GM12878 (cell line): ENCODE results near the gene FLT4. TPM values are rescaled to one million over a fixed set of nuclear protein-coding genes. Genes with fewer than 3 reads are reported as not detected.

Experiments used
- ATAC-seq: fragments of 200-7000 bp; cut with Tn5 transposase; 3 replicates; pipeline ENCODE4 v1.9.1; 2020; ENCODE audit warnings: mild to moderate bottlenecking, moderate library complexity
- BruUV-seq: library from RNA; stranded (reverse); fragments of 400-500 nt; replicated peaks from 2 replicates; lab custom pipeline; 2021; lab: Mats Ljungman, UMichigan
- CTCF ChIA-PET: fragments of 300-600 bp; sonication (Branson Sonifier 250); formaldehyde crosslinking; extraction: SDS; loops from one replicate; lab custom pipeline; 2021; ENCODE audit warnings: inconsistent platforms; lab: Yijun Ruan, JAX
- POLR2A ChIA-PET: fragments of 350-600 bp; formaldehyde crosslinking; extraction: SDS; loops from one replicate; lab custom pipeline; 2021; ENCODE audit warnings: inconsistent platforms; lab: Charles Lee
- RAD21 ChIA-PET: fragments of 300-600 bp; sonication (Branson Sonifier 250); formaldehyde crosslinking; loops from one replicate; lab custom pipeline; 2023; ENCODE audit warnings: antibody characterized with exemption; ENCODE audit not compliant: unreplicated experiment; lab: Charles Lee
- SMC1A ChIA-PET: fragments of 300-600 bp; sonication (Branson Sonifier 250); formaldehyde crosslinking; loops from one replicate; lab custom pipeline; 2023; ENCODE audit not compliant: unreplicated experiment, uncharacterized antibody; lab: Charles Lee
- DNase-seq: peaks from one replicate; pipeline ENCODE4 v3.0.0-alpha.2; 2011; ENCODE audit warnings: low read depth, low spot score
- FAIRE-seq: peaks from 3 replicates; lab custom pipeline; 2011; peaks lifted over from hg19 to GRCh38; lab: Jason Lieb, UNC
- H2AFZ ChIP-seq: 2 replicates; pipeline ENCODE4 v1.6.0; 2011; ENCODE audit warnings: low read depth, low read length, control low read depth; ENCODE audit not compliant: control insufficient read depth
- H3K27ac ChIP-seq: 2 replicates; pipeline ENCODE4 v1.5.1; 2011; ENCODE audit warnings: control low read depth; ENCODE audit not compliant: control insufficient read depth, insufficient read depth
- H3K27me3 ChIP-seq, 2 experiments: replicated peaks in 1 of 2; 2 replicates each; pipeline versions ENCODE4 v1.6.0 to v1.6.1; 2011; ENCODE audit warnings: low read length in 1 of 2; ENCODE audit not compliant: control insufficient read depth in 2 of 2, insufficient read depth in 2 of 2
- H3K36me3 ChIP-seq, 2 experiments: 2 replicates each; pipeline ENCODE4 v1.5.1; 2011; ENCODE audit warnings: low read length in 1 of 2; ENCODE audit not compliant: control insufficient read depth in 2 of 2, insufficient read depth in 2 of 2
- H3K4me1 ChIP-seq: 2 replicates; pipeline ENCODE4 v1.6.1; 2011; ENCODE audit warnings: mild to moderate bottlenecking, low read length, moderate library complexity, mixed read lengths; ENCODE audit not compliant: control insufficient read depth, insufficient read depth
- H3K4me2 ChIP-seq: 2 replicates; pipeline ENCODE4 v1.6.0; 2011; ENCODE audit warnings: control low read depth; ENCODE audit not compliant: control insufficient read depth, insufficient read depth
- H3K4me3 ChIP-seq: fragments of 200-600 bp; sonication (generic); 2 replicates; pipeline ENCODE4 v1.5.1; 2016
- H3K79me2 ChIP-seq: 2 replicates; pipeline ENCODE4 v1.6.0; 2011; ENCODE audit warnings: low read length; ENCODE audit not compliant: control insufficient read depth, insufficient read depth
- H3K9ac ChIP-seq: 2 replicates; pipeline ENCODE4 v1.8.0; 2011; ENCODE audit warnings: low read length, control low read depth, mixed read lengths; ENCODE audit not compliant: control insufficient read depth, insufficient read depth
- H3K9me3 ChIP-seq: replicated peaks from 3 replicates; pipeline ENCODE4 v1.5.1; 2011; ENCODE audit warnings: mild to moderate bottlenecking, low read length; ENCODE audit not compliant: control insufficient read depth, insufficient read depth
- H4K20me1 ChIP-seq: 2 replicates; pipeline ENCODE4 v1.6.0; 2011; ENCODE audit not compliant: control insufficient read depth, insufficient read depth
- ATF7 ChIP-seq: fragments of 450-650 bp; IDR thresholded peaks from 2 replicates; pipeline ENCODE4 v1.6.1; 2016; ENCODE audit warnings: low read depth, mild to moderate bottlenecking
- CBX5 ChIP-seq: sonication (generic); IDR thresholded peaks from 2 replicates; pipeline ENCODE4 v1.6.1; 2016; ENCODE audit warnings: low read depth, moderate library complexity, mild to moderate bottlenecking, inconsistent platforms
- CREB1 ChIP-seq: IDR thresholded peaks from 2 replicates; pipeline ENCODE4 v1.6.1; 2012; ENCODE audit warnings: low read depth, mild to moderate bottlenecking, inconsistent platforms
- FOS ChIP-seq: IDR thresholded peaks from 3 replicates; pipeline ENCODE4 v1.6.1; 2011; ENCODE audit warnings: borderline replicate concordance; ENCODE audit not compliant: insufficient read length; ENCODE audit errors: extremely low read depth
- JUNB ChIP-seq: IDR thresholded peaks from 2 replicates; pipeline ENCODE4 v1.6.1; 2016; ENCODE audit warnings: antibody characterized with exemption, mild to moderate bottlenecking
- SREBF1 ChIP-seq: IDR thresholded peaks from 2 replicates; pipeline ENCODE4 v1.6.1; 2012; ENCODE audit warnings: mild to moderate bottlenecking, low read length
- ZBED1 ChIP-seq: IDR thresholded peaks from 2 replicates; pipeline ENCODE4 v1.6.1; 2016; ENCODE audit warnings: borderline replicate concordance
- WGBS: methylation state at CpG from one replicate; pipeline ENCODE4 v1.1.6; 2016; ENCODE audit warnings: low lambda C conversion rate; ENCODE audit not compliant: insufficient replicate concordance, insufficient coverage; ENCODE audit errors: missing lambda C conversion rate; 5-methylcytosine and 5-hydroxymethylcytosine counted together
- in situ Hi-C: fragments of 300-500 bp; cut with MboI; formaldehyde crosslinking; loops from 9 replicates; pipeline ENCODE4 v1.14.3; 2018; ENCODE audit warnings: mixed read lengths
- intact Hi-C: fragments of 100-400 bp; cut with micrococcal nuclease; formaldehyde crosslinking; loops from one replicate; pipeline ENCODE4 v1.14.2; 2022; ENCODE audit not compliant: unreplicated experiment
- polyA plus RNA-seq, 11 experiments: library from polyadenylated mRNA; depleted of rRNA in 4 of 11; unstranded in 6 of 11; stranded (reverse) in 5 of 11; fragments of >200 nt; fragmentation: Nextera tagmentation in 4 of 11; fragmentation: Illumina TruSeq in 1 of 11; extraction: Ambion mirVana in 4 of 11; extraction: Trizol in 1 of 11; gene quantifications; 1 replicate in 1 of 11; 2 replicates in 10 of 11; pipeline versions ENCODE4 v1.2.1 to v1.2.3, GENCODE V29; 2011 to 2016; ENCODE audit warnings: inconsistent platforms in 2 of 11, missing spikeins in 2 of 11, low read depth in 1 of 11
- total RNA-seq, 4 experiments: library from RNA; depleted of rRNA in 3 of 4; stranded (reverse); fragments of >200 nt in 3 of 4; fragmentation: Illumina TruSeq in 1 of 4; extraction: Trizol in 1 of 4; gene quantifications; 2 replicates each; pipeline versions ENCODE4 v1.2.1 to v1.2.3, GENCODE V29; 2013 to 2021
- TF ChIP-seq, protein P1 (sequence below): fragments of 450-650 bp; formaldehyde crosslinking; IDR thresholded peaks from 2 replicates; pipeline ENCODE4 v1.4.0; 2022; ENCODE audit warnings: mild to moderate bottlenecking, moderate library complexity
- TF ChIP-seq, protein P2 (sequence below): fragments of 450-650 bp; IDR thresholded peaks from 2 replicates; pipeline ENCODE4 v1.6.1; 2016; ENCODE audit warnings: mild to moderate bottlenecking, moderate library complexity, borderline replicate concordance

Gene FLT4
- total and polyA plus RNA-seq, 10 of the 15 experiments (the other 5 are each of a cell fraction or from before 2014, with no cell fraction given): 0.18 TPM; not detected in 9

DNA sequence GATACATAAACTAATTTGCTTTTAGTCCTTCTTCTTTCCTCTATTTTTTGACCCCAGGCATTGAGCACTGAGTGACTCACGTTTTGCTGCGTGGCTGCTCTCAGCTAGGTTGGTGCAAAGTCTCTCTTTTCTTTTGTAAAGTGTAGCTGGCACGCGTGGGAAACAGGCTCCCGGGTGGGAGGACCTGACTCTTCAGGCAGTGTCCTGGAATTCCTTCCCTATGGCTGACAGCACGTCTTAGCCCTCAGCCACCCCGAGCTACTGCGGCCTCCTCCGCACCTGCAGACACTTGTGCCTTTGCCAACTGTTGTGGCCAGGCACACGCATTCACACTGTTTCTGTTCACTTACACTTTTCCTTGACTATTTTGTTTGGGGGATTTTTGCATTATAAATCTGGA is 57.2 kb downstream of the FLT4 start (continued):
- TF ChIP-seq, protein P1, sequence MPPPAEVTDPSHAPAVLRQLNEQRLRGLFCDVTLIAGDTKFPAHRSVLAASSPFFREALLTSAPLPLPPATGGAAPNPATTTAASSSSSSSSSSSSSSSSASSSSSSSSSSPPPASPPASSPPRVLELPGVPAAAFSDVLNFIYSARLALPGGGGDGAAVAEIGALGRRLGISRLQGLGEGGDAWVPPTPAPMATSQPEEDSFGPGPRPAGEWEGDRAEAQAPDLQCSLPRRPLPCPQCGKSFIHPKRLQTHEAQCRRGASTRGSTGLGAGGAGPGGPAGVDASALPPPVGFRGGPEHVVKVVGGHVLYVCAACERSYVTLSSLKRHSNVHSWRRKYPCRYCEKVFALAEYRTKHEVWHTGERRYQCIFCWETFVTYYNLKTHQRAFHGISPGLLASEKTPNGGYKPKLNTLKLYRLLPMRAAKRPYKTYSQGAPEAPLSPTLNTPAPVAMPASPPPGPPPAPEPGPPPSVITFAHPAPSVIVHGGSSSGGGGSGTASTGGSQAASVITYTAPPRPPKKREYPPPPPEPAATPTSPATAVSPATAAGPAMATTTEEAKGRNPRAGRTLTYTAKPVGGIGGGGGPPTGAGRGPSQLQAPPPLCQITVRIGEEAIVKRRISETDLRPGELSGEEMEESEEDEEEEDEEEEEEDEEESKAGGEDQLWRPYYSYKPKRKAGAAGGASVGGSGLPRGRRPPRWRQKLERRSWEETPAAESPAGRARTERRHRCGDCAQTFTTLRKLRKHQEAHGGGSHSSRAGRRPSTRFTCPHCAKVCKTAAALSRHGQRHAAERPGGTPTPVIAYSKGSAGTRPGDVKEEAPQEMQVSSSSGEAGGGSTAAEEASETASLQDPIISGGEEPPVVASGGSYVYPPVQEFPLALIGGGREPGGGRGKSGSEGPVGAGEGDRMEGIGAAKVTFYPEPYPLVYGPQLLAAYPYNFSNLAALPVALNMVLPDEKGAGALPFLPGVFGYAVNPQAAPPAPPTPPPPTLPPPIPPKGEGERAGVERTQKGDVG (CRISPR knock-in tag): no peak
- TF ChIP-seq SREBF1 (no peak), CBX5 (no peak), CREB1 (no peak)
- TF ChIP-seq, all 136 proteins: peak for 0

DNA sequence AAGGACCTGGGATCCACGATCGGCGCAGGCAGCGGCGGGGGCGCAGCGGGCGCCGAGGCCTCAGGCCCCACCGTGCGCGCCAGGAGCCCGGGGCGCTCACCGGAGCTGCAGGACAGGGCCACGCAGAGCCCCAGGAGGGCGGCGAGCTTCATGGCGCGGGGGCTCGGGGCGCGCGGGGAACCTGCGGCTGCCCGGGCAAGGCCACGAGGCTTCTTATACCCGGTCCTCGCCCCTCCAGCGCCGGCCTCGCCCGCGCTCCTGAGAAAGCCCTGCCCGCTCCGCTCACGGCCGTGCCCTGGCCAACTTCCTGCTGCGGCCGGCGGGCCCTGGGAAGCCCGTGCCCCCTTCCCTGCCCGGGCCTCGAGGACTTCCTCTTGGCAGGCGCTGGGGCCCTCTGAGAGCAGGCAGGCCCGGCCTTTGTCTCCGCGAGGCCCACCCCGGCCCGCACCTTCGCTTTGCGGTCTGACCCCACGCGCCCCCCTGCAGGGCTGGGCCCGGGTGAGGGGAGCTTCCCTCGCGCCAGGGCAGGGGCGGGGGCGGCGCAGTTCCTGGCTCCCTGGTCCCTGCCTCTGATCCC is 58.0 kb downstream of the FLT4 start, which contains the start of gene SCGB3A1:
Gene SCGB3A1, minus strand, starts transcription at position 189 of the 577 bp plus-strand sequence. Its CDS starts 37 bp downstream, at position 152.
- H3K9ac ChIP-seq: no peak within 1 kb of the TSS
- 38% methylated on average over 49 of the region's 60 CpGs for WGBS
- peaks cover 0 to 3% of the 10 kb centered on the region in 2 experiments; a peak in 1 of 4 replicates for H3K27me3 ChIP-seq
- no peak within 1 kb of the TSS for H2AFZ ChIP-seq
- SMC1A ChIA-PET: no interaction called here
- no peak within 1 kb of the TSS for H3K27ac ChIP-seq
- H3K4me2 ChIP-seq: no peak within 1 kb of the TSS; the same call in 1 of the 2 replicates
- H3K79me2 ChIP-seq: no peaks in the 10 kb centered on the region
- RAD21 ChIA-PET: no interaction called here
- no peak for FAIRE-seq
- H4K20me1 ChIP-seq: no peaks in the 10 kb centered on the region
- no peaks in the 10 kb centered on the region for H3K9me3 ChIP-seq
- no TSS peak for BruUV-seq
- intact Hi-C loops (no loop called here), in situ Hi-C loops (no loop called here)
- no peaks in the 10 kb centered on the region for H3K4me1 ChIP-seq
- CTCF ChIA-PET: no interaction called here
- no peaks in the 10 kb centered on the region for H3K36me3 ChIP-seq
- DNase-seq: no peak
- no peak for ATAC-seq
- POLR2A ChIA-PET: no interaction called here
- H3K4me3 ChIP-seq: no peak within 1 kb of the TSS
- TF ChIP-seq JUNB (no peak), ATF7 (no peak), ZBED1 (no peak), SREBF1 (no peak), FOS (no peak)
- TF ChIP-seq, protein P1 (CRISPR knock-in tag): no peak
- TF ChIP-seq, protein P2, sequence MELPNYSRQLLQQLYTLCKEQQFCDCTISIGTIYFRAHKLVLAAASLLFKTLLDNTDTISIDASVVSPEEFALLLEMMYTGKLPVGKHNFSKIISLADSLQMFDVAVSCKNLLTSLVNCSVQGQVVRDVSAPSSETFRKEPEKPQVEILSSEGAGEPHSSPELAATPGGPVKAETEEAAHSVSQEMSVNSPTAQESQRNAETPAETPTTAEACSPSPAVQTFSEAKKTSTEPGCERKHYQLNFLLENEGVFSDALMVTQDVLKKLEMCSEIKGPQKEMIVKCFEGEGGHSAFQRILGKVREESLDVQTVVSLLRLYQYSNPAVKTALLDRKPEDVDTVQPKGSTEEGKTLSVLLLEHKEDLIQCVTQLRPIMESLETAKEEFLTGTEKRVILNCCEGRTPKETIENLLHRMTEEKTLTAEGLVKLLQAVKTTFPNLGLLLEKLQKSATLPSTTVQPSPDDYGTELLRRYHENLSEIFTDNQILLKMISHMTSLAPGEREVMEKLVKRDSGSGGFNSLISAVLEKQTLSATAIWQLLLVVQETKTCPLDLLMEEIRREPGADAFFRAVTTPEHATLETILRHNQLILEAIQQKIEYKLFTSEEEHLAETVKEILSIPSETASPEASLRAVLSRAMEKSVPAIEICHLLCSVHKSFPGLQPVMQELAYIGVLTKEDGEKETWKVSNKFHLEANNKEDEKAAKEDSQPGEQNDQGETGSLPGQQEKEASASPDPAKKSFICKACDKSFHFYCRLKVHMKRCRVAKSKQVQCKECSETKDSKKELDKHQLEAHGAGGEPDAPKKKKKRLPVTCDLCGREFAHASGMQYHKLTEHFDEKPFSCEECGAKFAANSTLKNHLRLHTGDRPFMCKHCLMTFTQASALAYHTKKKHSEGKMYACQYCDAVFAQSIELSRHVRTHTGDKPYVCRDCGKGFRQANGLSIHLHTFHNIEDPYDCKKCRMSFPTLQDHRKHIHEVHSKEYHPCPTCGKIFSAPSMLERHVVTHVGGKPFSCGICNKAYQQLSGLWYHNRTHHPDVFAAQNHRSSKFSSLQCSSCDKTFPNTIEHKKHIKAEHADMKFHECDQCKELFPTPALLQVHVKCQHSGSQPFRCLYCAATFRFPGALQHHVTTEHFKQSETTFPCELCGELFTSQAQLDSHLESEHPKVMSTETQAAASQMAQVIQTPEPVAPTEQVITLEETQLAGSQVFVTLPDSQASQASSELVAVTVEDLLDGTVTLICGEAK: no peak
